ENCODE results near the gene FBL. TPM values are rescaled to one million over a fixed set of nuclear protein-coding genes. Genes with fewer than 3 reads are reported as not detected.

FBL gene
- polyA plus RNA-seq, 1 donor (not counting 4 experiments of a cell fraction or from before 2014, with no cell fraction given): 357 TPM

DNA sequence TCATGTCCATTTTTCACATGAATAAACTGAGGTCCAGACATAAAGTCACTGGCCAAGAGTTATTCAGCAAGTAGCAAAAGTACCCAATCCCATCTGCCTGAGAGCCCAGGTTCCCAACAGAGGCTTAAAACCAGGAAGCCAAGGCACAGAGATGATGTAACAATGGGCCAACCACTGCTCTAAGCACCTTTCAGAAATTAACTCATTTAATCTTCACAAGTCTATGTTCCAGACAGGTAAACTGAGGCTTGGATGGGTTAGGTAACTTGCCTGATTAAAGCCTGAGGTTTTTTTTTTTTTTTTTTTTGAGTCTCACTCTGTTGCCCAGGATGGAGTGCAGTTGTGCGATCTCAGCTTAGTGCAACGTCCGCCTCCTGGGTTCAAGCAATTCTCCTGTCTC is 8.2 kb downstream of the FBL start:
- Histone ChIP-seq H3K9me1 (ENCODE audit: control insufficient read depth, extremely low read depth, insufficient read depth, low read length) (no peaks in the 10 kb centered on the region), H3K9ac (ENCODE audit: control insufficient read depth, extremely low read depth, insufficient read depth, low read length) (no peak overlapping the region), H3K36me3 (ENCODE audit: control insufficient read depth in 2 of 2, extremely low read depth in 1 of 2, insufficient read depth in 2 of 2, low read length in 2 of 2) (peaks cover 40 to 44% of the 10 kb centered on the region in 2 experiments), H3K27ac (ENCODE audit: control insufficient read depth, insufficient read depth, low read length) (no peak overlapping the region), H3K9me3 (ENCODE audit: control insufficient read depth, low read depth, low read length) (no peaks in the 10 kb centered on the region), H3K4me2 (ENCODE audit: control insufficient read depth, extremely low read depth, insufficient read depth, low read depth, low read length) (no peak overlapping the region), H2AFZ (ENCODE audit: control insufficient read depth, low read length) (no peak overlapping the region), H4K20me1 (ENCODE audit: control insufficient read depth, extremely low read depth, insufficient read depth, low read length) (peaks cover 4% of the 10 kb centered on the region), H3K4me1 (ENCODE audit: control insufficient read depth, extremely low read depth, insufficient read depth, low read length) (peaks cover 14% of the 10 kb centered on the region), H3K79me2 (ENCODE audit: control insufficient read depth, insufficient read depth, low read length) (peaks cover 42% of the 10 kb centered on the region), H3K4me3 (ENCODE audit: control insufficient read depth in 2 of 3, extremely low read depth in 1 of 3, insufficient read depth in 2 of 3, low read depth in 1 of 3, low read length in 3 of 3) (no peak overlapping the region), H3K27me3 (ENCODE audit: control insufficient read depth, extremely low read depth, insufficient read depth, low read length) (no peaks in the 10 kb centered on the region)
- FAIRE-seq (no peak), DNase-seq (ENCODE audit: low read depth, low spot score) (no peak)
- no peak for TF ChIP-seq EZH2 (IDR thresholded peaks at IDR 0.05; ENCODE audit: low read length)
- TF ChIP-seq, protein P1, sequence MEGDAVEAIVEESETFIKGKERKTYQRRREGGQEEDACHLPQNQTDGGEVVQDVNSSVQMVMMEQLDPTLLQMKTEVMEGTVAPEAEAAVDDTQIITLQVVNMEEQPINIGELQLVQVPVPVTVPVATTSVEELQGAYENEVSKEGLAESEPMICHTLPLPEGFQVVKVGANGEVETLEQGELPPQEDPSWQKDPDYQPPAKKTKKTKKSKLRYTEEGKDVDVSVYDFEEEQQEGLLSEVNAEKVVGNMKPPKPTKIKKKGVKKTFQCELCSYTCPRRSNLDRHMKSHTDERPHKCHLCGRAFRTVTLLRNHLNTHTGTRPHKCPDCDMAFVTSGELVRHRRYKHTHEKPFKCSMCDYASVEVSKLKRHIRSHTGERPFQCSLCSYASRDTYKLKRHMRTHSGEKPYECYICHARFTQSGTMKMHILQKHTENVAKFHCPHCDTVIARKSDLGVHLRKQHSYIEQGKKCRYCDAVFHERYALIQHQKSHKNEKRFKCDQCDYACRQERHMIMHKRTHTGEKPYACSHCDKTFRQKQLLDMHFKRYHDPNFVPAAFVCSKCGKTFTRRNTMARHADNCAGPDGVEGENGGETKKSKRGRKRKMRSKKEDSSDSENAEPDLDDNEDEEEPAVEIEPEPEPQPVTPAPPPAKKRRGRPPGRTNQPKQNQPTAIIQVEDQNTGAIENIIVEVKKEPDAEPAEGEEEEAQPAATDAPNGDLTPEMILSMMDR (optimal IDR thresholded peaks at IDR 0.05 in 1 of 3, IDR thresholded peaks at IDR 0.05 in 1 of 3, conservative IDR thresholded peaks at IDR 0.05 in 1 of 3; ENCODE audit: extremely low read depth in 1 of 3, insufficient read depth in 2 of 3, low read length in 3 of 3): no peak
- dilution Hi-C loops (cut with MboI; ENCODE audit: extremely low pct_ligation_motif_present, low sequenced_read_pairs): no loop called here

DNA sequence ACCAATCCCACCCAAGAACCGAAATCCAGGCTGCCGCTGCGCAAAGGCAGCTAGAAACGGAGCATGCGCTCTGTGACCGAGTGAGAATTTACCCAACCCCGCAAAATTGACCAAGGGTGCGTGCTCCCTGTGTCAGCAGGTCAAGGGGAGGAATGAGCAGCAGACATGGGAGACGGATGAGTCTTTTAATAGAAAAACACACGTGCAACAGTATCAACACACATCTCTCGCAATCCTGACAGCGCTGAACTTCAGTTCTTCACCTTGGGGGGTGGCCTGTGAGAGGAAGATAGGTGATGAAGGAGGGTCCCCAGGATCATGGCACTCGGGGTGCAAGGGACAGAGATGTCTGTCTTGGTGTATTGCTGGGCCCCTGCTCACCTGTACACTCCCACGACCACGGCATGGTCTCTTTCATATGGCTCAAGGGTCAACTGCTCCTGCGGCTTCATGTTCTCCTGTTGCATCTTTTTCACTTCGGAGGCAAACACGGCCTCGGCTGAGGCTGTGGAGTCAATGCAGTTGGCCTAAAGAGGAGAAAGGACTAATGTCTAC is 11.8 kb downstream of the FBL start:
- peak overlapping the region; percentile 89 for H3K9ac ChIP-seq (ENCODE audit: control insufficient read depth, extremely low read depth, insufficient read depth, low read length)
- peaks cover 2% of the 10 kb centered on the region for H3K9me1 ChIP-seq (ENCODE audit: control insufficient read depth, extremely low read depth, insufficient read depth, low read length)
- H3K4me3 ChIP-seq (ENCODE audit: control insufficient read depth in 2 of 3, extremely low read depth in 1 of 3, insufficient read depth in 2 of 3, low read depth in 1 of 3, low read length in 3 of 3): peak overlapping the region in 2 of 3 experiments; percentile 44 to 90
- peak overlapping the region; percentile 71 for H2AFZ ChIP-seq (ENCODE audit: control insufficient read depth, low read length)
- H3K27ac ChIP-seq (ENCODE audit: control insufficient read depth, insufficient read depth, low read length): peak overlapping the region; percentile 47
- no peaks in the 10 kb centered on the region for H3K9me3 ChIP-seq (ENCODE audit: control insufficient read depth, low read depth, low read length)
- FAIRE-seq: no peak
- peaks cover 41 to 61% of the 10 kb centered on the region in 2 experiments for H3K36me3 ChIP-seq (ENCODE audit: control insufficient read depth in 2 of 2, extremely low read depth in 1 of 2, insufficient read depth in 2 of 2, low read length in 2 of 2)
- H3K4me1 ChIP-seq (ENCODE audit: control insufficient read depth, extremely low read depth, insufficient read depth, low read length): peaks cover 11% of the 10 kb centered on the region
- no peak for DNase-seq (ENCODE audit: low read depth, low spot score)
- TF ChIP-seq EZH2 (IDR thresholded peaks at IDR 0.05; ENCODE audit: low read length): no peak
- TF ChIP-seq, protein P1 (optimal IDR thresholded peaks at IDR 0.05 in 1 of 3, IDR thresholded peaks at IDR 0.05 in 1 of 3, conservative IDR thresholded peaks at IDR 0.05 in 1 of 3; ENCODE audit: extremely low read depth in 1 of 3, insufficient read depth in 2 of 3, low read length in 3 of 3): no peak
- peak overlapping the region; percentile 59 for H3K4me2 ChIP-seq (ENCODE audit: control insufficient read depth, extremely low read depth, insufficient read depth, low read depth, low read length)
- H3K27me3 ChIP-seq (ENCODE audit: control insufficient read depth, extremely low read depth, insufficient read depth, low read length): no peaks in the 10 kb centered on the region
- dilution Hi-C loops (cut with MboI; ENCODE audit: extremely low pct_ligation_motif_present, low sequenced_read_pairs): no loop called here
- H3K79me2 ChIP-seq (ENCODE audit: control insufficient read depth, insufficient read depth, low read length): peaks cover 19% of the 10 kb centered on the region
- H4K20me1 ChIP-seq (ENCODE audit: control insufficient read depth, extremely low read depth, insufficient read depth, low read length): no peaks in the 10 kb centered on the region

Measured in keratinocyte (primary cell).